ENCODE data around the gene TNK2.

- no peak for TF ChIP-seq CTCF (conservative IDR thresholded peaks at IDR 0.05 in 1 of 2, IDR thresholded peaks at IDR 0.05 in 1 of 2; ENCODE audit: extremely low read depth in 1 of 2, insufficient read depth in 1 of 2, low read depth in 1 of 2, low read length in 2 of 2)
- TF ChIP-seq EZH2 (IDR thresholded peaks at IDR 0.05; ENCODE audit: borderline replicate concordance, low read length), result no peak
Observed at GRCh38 chr3:195820901-195821300, 87.5 kb downstream of the TNK2 start.

All from mammary epithelial cell (primary cell).